GM18508 (cell line): ENCODE data around the gene CCDC170.

Experiments
- ATAC-seq: cut with Tn5 transposase; IDR thresholded peaks from one replicate; pipeline ENCODE4 v1.9.1; 2021; ENCODE audit warnings: moderate number of reproducible peaks; ENCODE audit not compliant: insufficient read depth, unreplicated experiment

The CCDC170 gene

DNA sequence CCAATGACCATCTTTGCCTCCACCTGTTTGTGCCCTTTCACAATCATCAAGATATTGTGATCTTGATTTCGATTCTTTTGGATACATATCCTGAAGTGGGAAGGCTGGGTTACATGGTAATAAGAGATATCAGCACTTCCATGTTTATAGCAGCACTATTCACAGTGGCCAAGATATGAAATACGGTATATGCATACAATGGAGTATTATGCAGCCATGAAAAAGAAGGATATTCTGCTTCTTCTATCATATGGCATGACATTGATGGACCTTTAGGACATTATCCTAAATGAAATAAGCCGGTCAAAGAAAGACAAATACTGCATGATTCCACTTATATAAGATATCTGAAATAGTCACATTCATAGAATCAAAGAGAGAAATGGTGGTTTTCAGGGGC is 144.0 kb downstream of the CCDC170 start:
- no peak for ATAC-seq

DNA sequence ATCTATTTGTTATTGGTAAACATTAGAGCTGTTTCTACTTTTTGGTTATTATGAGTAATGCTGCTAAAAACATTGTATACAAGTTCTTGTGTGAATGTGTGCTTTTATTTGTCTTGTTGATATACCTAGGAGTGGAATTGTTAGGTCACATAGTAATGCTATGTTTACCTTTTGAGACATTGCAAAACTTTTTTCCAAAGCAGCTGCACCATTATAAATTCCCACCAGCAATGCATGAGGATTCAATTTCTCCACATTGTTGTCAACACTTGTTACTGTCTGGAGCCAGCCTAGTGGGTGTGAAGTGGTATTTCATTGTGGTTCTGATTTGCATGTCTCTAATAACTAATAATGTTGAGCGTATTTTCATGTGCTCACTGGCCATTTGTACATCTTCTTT is 145.9 kb downstream of the CCDC170 start:
- no peak for ATAC-seq

GRCh38 chr6:151641028-151641427 is 147.2 kb downstream of the CCDC170 start:
- no peak for ATAC-seq

- ATAC-seq, result no peak
Measured at GRCh38 chr6:151647976-151648639, 154.3 kb downstream of the CCDC170 start.

- no peak for ATAC-seq
Measured at GRCh38 chr6:151649835-151650234, 156.0 kb downstream of the CCDC170 start.

DNA sequence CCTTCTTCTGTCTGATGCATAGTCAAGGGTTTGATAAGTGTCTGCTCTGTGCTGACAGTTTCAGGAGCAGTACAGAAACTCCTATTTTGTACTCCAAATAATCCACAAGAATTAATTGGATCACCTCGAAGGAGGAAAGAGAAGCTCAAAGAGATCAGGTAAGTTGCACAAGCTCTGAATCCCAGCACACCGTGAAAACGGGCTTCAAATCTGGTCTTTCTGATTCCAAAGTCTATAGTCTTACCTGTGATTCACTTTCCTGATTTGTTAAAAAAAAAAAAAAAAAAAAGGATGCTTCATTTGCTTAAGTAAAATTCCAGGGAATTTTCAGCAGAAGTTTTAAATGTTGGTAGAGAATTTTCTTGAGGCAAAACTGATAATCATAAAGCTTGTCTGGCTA is 157.8 kb downstream of the CCDC170 start:
- ATAC-seq, result no peak

DNA sequence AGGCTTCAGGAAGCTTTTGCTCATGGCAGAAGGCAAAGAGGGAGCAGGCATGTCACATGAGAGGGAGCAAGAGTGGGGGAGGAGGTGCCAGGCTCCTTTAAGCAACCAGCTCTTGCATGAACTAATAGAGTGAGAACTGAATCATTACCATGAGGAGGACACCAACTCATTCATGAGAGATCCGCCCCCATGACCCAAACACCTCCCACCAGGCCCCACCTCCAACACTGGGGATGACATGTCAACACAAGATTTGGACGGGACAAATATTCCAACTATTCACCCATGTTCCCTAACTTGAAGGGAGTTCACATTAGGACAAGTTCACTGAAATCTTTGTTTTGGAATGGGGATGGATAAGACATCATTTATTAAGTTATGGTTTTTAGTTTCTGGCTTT is 158.5 kb downstream of the CCDC170 start:
- ATAC-seq, result no peak

DNA sequence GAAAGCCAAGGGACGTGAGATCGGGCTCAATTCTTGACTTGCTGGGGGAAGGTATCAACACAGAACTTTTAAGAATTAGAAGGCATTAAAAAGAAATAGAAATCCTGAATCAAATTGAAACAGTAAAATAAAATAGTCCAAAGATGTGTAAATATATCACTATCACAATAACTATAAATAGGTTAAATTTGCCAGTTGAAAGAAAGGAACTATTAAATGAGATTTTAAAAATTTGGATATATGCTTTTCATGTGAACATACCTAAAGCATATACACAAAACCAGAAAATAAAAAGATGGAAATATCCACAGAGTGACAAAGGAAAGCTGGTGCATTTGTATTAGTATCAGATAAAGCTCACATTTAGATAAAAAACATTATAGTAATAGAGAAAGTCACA is 161.3 kb downstream of the CCDC170 start:
- no peak for ATAC-seq

GRCh38 chr6:151656392-151656791 is 162.6 kb downstream of the CCDC170 start:
- ATAC-seq, result no peak

DNA sequence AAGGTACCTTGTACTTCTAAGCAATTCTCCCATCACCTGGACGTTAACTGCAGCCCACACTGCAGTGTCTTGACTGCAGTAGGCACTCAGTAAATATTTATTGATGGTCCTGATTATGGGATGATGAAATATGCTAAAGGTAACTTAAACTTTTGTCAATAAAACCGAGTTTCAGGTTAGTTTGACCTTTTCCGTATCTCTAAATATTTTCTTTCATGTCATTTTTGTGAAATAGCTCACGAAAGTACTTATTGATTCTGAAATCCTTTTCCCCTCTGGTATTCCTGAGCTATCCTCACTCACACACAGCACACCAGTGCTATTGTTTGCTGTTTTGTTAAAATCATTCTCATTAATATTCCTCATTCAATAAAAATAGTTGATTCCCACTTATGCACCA is 164.3 kb downstream of the CCDC170 start:
- ATAC-seq, result no peak

DNA sequence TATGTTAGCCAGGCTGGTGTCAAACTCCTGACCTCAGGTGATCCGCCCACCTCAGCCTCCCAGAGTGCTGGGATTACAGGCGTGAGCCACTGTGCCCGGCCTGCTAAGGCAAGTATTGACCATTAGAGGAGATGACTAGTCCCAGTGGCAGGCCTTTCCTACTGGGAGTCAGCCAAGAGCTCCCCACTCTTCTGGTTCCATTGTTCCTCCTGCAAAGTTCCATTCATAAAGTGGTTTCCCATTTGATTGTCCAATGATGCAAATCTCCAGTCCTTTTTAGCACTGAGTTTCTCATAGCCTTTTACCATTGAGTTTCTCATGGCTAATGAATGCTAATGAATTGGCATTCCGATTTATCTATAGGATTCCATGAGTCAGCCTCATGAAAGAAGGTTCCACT is 165.4 kb downstream of the CCDC170 start:
- ATAC-seq, result no peak

GRCh38 chr6:151661509-151661908 is 167.7 kb downstream of the CCDC170 start:
- ATAC-seq, result no peak

- no peak for ATAC-seq
Measured at GRCh38 chr6:151661928-151662327, 168.1 kb downstream of the CCDC170 start.

- no peak for ATAC-seq
Measured at GRCh38 chr6:151663559-151663958, 169.7 kb downstream of the CCDC170 start.

- ATAC-seq, result no peak
Measured at GRCh38 chr6:151664390-151664789, 170.6 kb downstream of the CCDC170 start.

DNA sequence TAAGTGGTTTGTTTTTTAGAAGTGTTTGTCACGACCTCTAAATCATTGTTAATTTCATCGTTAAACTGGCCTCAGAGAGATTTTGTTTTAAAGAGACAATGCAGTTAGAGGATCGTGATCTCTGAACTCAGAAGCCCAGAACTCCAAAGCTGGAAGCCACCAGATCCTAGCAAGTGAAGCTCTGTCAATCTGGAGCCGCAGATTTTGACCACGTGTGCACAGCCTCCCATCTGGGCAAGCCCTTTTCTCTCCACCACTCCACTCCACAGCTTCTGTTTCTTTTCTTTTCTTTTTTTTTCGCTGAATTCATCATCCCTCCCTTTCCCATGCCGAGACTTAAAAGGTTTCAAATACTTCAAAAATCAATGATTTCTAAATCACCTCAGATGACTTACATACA is 171.5 kb downstream of the CCDC170 start:
- ATAC-seq, result no peak

DNA sequence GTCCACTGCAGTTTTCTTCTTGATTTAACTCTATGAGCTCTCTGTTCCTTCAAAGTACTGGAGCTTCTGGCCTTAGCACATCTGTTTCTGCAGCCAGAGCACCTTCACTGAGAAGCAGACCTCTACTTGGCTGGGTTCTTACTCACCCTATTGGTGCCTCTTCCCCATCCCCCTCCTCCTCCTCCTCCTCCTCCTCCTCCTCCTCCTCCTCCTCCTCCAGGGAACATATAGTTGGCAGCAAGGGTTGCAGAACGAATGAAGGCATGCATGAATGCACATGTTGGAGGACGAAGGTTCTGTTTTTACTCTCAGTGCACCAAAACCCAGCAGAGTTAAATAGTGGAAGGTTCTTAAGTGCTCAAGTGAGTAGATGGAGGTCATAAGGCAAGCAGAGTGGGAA is 172.7 kb downstream of the CCDC170 start:
- no peak for ATAC-seq

DNA sequence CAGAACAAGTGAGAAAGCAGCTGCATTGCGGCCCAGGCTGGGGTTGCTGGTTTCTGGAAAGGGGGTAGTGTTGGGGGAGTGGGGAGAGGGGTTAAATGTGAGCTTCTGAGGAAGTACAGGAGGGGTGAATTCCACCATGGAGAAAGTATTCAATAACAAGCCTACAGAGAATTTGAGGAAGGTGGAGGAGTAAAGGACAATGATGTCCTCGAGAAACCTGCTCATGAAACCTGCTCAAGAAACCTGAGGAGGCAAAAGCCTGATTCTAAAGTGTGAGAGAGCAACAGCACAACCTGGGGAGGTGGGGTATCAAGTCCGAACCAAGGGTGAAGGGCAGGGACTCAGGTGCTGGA is 175.4 kb downstream of the CCDC170 start:
- no peak for ATAC-seq

GRCh38 chr6:151670116-151670515 is 176.3 kb downstream of the CCDC170 start:
- no peak for ATAC-seq
